ENCODE data around the gene LDAF1. TPM values are rescaled to one million over a fixed set of nuclear protein-coding genes. Genes with fewer than 3 reads are reported as not detected.
"Not testable (repeated sequence)": the region's sequence is repeated elsewhere in the genome, so short reads cannot be mapped to it uniquely, and the experiment has no call there.

LDAF1 gene
- total RNA-seq, 1 donor from 2014 or later = 63.8 TPM

DNA sequence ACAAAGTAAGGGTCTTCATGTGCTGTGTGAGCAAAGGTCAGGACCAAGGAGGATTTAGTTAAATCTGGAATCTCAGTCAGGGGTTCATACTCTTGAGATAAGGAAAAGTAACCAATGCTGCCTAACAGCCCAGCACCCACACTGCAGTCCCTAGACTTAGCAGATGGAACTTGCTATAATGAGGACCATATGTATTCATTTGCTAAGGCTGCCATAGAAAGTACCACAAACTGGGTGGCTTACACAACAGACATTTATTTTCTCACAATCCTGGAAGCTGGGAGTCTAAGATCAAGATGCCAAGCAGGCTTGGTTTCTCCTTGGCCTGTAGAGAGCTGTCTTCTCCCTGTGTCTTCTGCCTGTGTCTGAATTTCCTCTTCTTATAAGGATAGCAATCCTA, 32.1 kb downstream of the LDAF1 start:
- intact Hi-C loops (cut with DNase I) = no loop called here
- Histone ChIP-seq H3K4me1 (no peaks in the 10 kb centered on the region), H3K27me3 (no peaks in the 10 kb centered on the region), H3K36me3 (no peaks in the 10 kb centered on the region), H3K4me3 (no peak overlapping the region), H3K9me3 (no peaks in the 10 kb centered on the region), H3K27ac (no peak overlapping the region)
- no peak for DNase-seq (ENCODE audit: extremely low spot score in 2 of 2)
- no peak for TF ChIP-seq POLR2A (IDR thresholded peaks at IDR 0.05)
- TF ChIP-seq POLR2AphosphoS5 (IDR thresholded peaks at IDR 0.05; ENCODE audit: insufficient read depth in 1 of 2, low read depth in 1 of 2) = no peak
- TF ChIP-seq, protein P1, sequence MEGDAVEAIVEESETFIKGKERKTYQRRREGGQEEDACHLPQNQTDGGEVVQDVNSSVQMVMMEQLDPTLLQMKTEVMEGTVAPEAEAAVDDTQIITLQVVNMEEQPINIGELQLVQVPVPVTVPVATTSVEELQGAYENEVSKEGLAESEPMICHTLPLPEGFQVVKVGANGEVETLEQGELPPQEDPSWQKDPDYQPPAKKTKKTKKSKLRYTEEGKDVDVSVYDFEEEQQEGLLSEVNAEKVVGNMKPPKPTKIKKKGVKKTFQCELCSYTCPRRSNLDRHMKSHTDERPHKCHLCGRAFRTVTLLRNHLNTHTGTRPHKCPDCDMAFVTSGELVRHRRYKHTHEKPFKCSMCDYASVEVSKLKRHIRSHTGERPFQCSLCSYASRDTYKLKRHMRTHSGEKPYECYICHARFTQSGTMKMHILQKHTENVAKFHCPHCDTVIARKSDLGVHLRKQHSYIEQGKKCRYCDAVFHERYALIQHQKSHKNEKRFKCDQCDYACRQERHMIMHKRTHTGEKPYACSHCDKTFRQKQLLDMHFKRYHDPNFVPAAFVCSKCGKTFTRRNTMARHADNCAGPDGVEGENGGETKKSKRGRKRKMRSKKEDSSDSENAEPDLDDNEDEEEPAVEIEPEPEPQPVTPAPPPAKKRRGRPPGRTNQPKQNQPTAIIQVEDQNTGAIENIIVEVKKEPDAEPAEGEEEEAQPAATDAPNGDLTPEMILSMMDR (IDR thresholded peaks at IDR 0.05) = no peak

DNA sequence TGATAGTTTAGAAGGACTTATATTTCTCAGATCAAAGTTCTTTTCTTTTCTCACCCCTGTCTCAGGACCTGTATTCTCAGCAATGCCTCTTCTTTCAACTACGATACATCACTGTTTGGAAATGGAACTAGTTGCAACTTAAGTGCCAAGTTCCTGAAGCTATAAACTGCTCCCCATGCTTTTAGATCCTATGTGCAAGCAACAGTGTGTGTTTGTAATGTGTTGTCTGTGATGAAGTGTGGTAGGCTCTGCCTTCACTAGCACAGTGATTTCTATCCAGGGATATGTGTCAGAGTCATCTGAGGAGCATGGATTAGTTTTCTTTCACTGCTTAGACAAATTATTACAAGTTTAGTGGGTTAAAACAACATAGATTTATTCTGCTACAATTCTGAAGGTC, 34.5 kb downstream of the LDAF1 start:
- TF ChIP-seq, protein P1 (IDR thresholded peaks at IDR 0.05) = no peak
- no peak for TF ChIP-seq POLR2A (IDR thresholded peaks at IDR 0.05)
- TF ChIP-seq POLR2AphosphoS5 (IDR thresholded peaks at IDR 0.05; ENCODE audit: insufficient read depth in 1 of 2, low read depth in 1 of 2) = no peak
- Histone ChIP-seq H3K27ac (no peak overlapping the region), H3K27me3 (no peaks in the 10 kb centered on the region), H3K9me3 (no peaks in the 10 kb centered on the region), H3K4me3 (no peak overlapping the region), H3K36me3 (no peaks in the 10 kb centered on the region), H3K4me1 (no peaks in the 10 kb centered on the region)
- DNase-seq (ENCODE audit: extremely low spot score in 2 of 2) = no peak
- intact Hi-C loops (cut with DNase I) = no loop called here

DNA sequence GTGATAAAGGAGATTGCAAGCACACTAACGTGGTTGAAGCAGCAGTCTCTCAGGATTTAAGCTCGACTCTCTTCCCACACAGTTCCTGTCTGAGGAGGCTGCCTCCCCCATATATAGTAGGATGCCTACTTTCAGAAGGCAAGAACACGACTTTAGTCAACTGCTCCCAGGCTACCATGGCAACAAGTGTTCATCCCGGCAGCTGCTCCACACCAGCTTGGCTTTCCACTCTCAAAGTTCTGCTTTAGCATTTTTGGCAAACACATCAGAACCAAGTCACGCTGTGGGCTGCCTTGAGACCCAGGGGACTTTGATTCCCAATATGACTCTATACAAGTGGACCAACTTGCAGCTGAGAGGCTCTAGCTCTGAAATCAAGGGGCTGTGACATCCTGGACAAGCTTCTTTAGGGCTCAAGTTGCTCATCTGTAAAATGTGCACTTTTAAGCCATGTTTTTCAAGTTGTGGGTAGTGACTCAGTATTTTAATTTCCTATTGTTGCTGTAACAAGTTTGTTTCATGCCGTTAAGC, 36.4 kb downstream of the LDAF1 start:
- intact Hi-C loops (cut with DNase I) = no loop called here
- TF ChIP-seq POLR2A (IDR thresholded peaks at IDR 0.05) (no peak), POLR2AphosphoS5 (IDR thresholded peaks at IDR 0.05; ENCODE audit: insufficient read depth in 1 of 2, low read depth in 1 of 2) (no peak)
- TF ChIP-seq, protein P1 (IDR thresholded peaks at IDR 0.05) = no peak

DNA sequence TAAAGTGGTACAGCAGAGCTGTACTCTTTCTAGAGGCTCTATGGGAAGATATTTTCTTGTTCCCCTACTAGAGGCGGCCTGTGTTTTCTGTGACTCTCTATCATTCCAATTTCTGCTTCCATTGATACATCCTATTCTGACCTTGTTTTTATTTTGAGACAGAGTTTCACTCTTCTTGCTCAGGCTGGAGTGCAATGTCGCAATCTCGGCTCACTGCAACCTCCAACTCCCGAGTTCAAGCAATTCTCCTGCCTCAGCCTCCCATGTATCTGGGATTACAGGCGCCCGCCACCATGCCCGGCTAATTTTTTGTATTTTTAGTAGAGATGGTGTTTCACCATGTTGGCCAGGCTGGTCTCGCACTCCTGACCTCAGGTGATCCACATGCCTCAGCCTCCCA, 36.9 kb downstream of the LDAF1 start:
- intact Hi-C loops (cut with DNase I); DNase-seq (ENCODE audit: extremely low spot score in 2 of 2); H3K36me3 ChIP-seq; H3K9me3 ChIP-seq; H3K27me3 ChIP-seq; H3K4me3 ChIP-seq; H3K4me1 ChIP-seq; H3K27ac ChIP-seq: not testable (repeated sequence)

More for the DNA sequence above, 36.4 kb downstream of the LDAF1 start:
- DNase-seq (ENCODE audit: extremely low spot score in 2 of 2) = no peak
- no peaks in the 10 kb centered on the region for H3K27me3 ChIP-seq
- no peak overlapping the region for H3K27ac ChIP-seq
- H3K4me3 ChIP-seq = no peak overlapping the region
- no peaks in the 10 kb centered on the region for H3K36me3 ChIP-seq
- H3K4me1 ChIP-seq = no peaks in the 10 kb centered on the region
- H3K9me3 ChIP-seq = no peaks in the 10 kb centered on the region

DNA sequence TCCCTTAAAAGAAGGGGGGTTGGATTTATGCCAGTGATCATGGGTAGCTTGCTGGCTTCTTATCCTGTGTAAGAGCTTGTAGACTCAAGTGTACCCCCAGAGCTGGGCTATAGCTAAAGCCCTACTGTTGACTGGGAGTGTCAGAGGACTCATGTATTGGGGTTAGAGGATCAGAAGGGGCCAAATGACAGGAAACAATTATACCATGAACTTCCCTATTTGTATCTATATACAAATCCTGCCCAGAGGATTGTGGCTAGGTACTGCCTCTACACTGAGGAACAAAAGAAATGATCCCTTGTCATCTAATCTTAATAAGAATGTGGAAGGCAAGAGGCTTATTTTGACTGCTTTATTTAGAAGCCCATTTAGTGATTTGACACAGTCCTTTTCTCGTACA, 38.6 kb downstream of the LDAF1 start:
- no peak overlapping the region for H3K4me3 ChIP-seq
- no peak for DNase-seq (ENCODE audit: extremely low spot score in 2 of 2)
- no peaks in the 10 kb centered on the region for H3K4me1 ChIP-seq
- H3K27me3 ChIP-seq = no peaks in the 10 kb centered on the region
- no peak for TF ChIP-seq POLR2AphosphoS5 (IDR thresholded peaks at IDR 0.05; ENCODE audit: insufficient read depth in 1 of 2, low read depth in 1 of 2)
- no peak for TF ChIP-seq POLR2A (IDR thresholded peaks at IDR 0.05)
- TF ChIP-seq, protein P1 (IDR thresholded peaks at IDR 0.05) = no peak
- H3K36me3 ChIP-seq = no peaks in the 10 kb centered on the region
- no peak overlapping the region for H3K27ac ChIP-seq
- no peaks in the 10 kb centered on the region for H3K9me3 ChIP-seq
- intact Hi-C loops (cut with DNase I) = no loop called here

Data from vagina (tissue), 2 donors.